PFSK-1 (cell line): ENCODE results near the gene RPP14.

Source experiments
- FOXP2 ChIP-seq: optimal IDR thresholded peaks from 2 replicates; pipeline ENCODE3; 2011; ENCODE audit warnings: borderline replicate concordance, control low read depth, inconsistent platforms; ENCODE audit not compliant: insufficient read depth; ENCODE audit errors: extremely low read length, extremely low read depth
- POLR2AphosphoS5 ChIP-seq: IDR thresholded peaks from 2 replicates; pipeline ENCODE4 v1.6.1; 2012; ENCODE audit warnings: low read depth, mild to moderate bottlenecking, control low read depth, low read length, moderate library complexity
- SIN3A ChIP-seq: IDR thresholded peaks from 2 replicates; pipeline ENCODE4 v1.6.1; 2012; ENCODE audit warnings: mild to moderate bottlenecking, low read length, moderate library complexity, borderline replicate concordance; ENCODE audit not compliant: insufficient read depth
- TAF1 ChIP-seq: IDR thresholded peaks from 2 replicates; pipeline ENCODE4 v1.6.1; 2012; ENCODE audit warnings: low read length, control low read depth, borderline replicate concordance; ENCODE audit not compliant: insufficient read depth
- TF ChIP-seq, protein P1 (sequence below), 2 experiments: IDR thresholded peaks; 2 replicates each; pipeline versions ENCODE4 v1.6.1 to v1.8.0; 2011 to 2012; ENCODE audit warnings: low read depth in 2 of 2, low read length in 2 of 2, control low read depth in 1 of 2, inconsistent platforms in 1 of 2, mild to moderate bottlenecking in 1 of 2, moderate library complexity in 1 of 2; ENCODE audit not compliant: insufficient read depth in 1 of 2

The RPP14 gene

DNA sequence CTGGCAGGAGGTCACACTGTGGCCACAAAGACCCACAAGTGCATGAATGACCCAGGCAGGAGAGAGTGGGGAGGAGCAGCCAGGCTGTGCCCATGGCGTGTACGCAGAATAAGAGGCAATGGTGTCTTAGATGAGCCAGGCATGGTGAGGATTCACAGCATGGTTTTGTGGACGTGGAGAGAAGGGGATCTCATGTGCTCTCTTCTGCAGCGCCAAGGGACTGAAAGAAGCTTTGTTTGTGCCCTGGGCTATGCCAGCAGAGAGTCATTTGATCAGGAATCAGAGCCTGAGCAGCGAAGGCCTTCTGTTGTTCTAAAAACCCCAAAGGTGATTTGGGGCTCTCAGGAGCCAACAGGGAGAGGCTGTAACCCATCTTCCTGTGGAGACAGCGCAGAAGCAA is 18.7 kb upstream of the RPP14 start:
- TF ChIP-seq FOXP2: no peak
- TF ChIP-seq TAF1: no peak
- no peak for TF ChIP-seq SIN3A
- TF ChIP-seq, protein P1, sequence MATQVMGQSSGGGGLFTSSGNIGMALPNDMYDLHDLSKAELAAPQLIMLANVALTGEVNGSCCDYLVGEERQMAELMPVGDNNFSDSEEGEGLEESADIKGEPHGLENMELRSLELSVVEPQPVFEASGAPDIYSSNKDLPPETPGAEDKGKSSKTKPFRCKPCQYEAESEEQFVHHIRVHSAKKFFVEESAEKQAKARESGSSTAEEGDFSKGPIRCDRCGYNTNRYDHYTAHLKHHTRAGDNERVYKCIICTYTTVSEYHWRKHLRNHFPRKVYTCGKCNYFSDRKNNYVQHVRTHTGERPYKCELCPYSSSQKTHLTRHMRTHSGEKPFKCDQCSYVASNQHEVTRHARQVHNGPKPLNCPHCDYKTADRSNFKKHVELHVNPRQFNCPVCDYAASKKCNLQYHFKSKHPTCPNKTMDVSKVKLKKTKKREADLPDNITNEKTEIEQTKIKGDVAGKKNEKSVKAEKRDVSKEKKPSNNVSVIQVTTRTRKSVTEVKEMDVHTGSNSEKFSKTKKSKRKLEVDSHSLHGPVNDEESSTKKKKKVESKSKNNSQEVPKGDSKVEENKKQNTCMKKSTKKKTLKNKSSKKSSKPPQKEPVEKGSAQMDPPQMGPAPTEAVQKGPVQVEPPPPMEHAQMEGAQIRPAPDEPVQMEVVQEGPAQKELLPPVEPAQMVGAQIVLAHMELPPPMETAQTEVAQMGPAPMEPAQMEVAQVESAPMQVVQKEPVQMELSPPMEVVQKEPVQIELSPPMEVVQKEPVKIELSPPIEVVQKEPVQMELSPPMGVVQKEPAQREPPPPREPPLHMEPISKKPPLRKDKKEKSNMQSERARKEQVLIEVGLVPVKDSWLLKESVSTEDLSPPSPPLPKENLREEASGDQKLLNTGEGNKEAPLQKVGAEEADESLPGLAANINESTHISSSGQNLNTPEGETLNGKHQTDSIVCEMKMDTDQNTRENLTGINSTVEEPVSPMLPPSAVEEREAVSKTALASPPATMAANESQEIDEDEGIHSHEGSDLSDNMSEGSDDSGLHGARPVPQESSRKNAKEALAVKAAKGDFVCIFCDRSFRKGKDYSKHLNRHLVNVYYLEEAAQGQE (IDR thresholded peaks at IDR 0.05; ENCODE audit: insufficient read depth in 1 of 2, low read depth in 2 of 2, low read length in 2 of 2): no peak
- TF ChIP-seq POLR2AphosphoS5: no peak

DNA sequence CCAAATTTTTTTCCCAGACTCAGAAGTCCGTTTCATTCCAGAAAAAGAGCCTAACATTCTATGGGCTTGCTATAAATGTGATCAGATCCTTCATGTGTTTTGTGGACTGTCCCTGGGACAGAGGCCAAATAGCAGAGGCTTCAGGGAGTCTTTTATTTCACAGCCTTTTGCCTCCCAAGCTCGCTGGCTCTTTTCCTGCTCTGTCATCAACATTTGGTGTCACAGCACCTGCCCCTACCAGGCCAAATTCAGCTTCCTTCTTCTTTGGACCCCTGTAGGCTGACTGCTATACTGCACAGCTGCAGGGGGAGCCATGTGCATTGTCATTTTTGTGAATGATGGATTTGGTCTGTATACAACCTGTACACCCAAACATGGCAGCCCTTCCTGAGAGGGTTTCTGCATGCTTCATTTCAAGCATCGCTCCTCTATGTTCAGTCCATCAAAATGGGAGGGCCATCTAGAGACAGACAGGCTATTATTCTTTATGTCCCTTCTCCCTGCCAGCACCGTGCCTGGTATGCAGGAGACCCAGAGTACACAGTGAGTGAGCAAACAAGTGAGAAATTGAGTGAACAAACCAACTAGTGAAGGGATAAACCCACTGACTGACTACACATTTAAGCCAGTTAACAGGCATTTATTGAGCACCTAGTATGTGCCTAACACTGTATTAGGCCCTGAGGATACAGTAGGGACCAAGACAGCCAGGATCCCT is 17.9 kb upstream of the RPP14 start:
- TF ChIP-seq TAF1: no peak
- TF ChIP-seq POLR2AphosphoS5: no peak
- no peak for TF ChIP-seq SIN3A
- TF ChIP-seq FOXP2: no peak

DNA sequence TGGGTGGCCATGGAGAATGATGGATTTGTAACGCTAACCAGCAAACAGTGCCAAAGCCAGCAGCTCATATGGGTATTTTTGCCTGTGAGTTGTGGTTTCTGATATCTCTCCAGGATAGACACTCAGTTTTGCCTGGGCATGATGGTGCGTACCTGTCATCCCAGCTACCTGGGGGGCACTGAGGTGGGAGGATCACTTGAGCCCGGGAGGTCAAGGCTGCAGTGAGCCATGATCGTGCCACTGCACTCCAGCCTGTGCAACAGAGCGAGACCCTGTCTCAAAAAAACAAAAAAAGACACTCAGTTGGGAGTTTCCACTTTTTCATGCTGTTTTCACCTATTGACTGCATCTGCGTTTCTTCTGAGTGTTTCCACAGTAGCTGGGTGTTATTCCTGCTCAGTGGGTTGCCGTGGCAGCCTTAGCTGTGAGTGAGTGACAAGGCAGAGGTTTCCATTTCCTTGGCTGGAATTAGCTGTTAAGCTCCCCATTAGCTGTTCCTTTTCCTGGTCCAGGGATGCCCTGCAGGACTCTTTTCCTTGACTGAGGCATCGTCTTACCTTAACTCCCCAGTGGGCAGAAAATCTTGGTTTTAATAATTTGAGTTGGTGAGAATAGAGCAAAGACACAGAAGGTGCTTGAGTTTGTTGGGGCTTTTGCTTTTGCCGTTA is 14.2 kb upstream of the RPP14 start:
- TF ChIP-seq SIN3A (no peak), FOXP2 (no peak), TAF1 (no peak), POLR2AphosphoS5 (no peak)
- TF ChIP-seq, protein P1 (IDR thresholded peaks at IDR 0.05; ENCODE audit: insufficient read depth in 1 of 2, low read depth in 2 of 2, low read length in 2 of 2): no peak

GRCh38 chr3:58292866-58293265 is 13.2 kb upstream of the RPP14 start:
- TF ChIP-seq TAF1: no peak
- TF ChIP-seq FOXP2: no peak
- TF ChIP-seq, protein P1 (IDR thresholded peaks at IDR 0.05; ENCODE audit: insufficient read depth in 1 of 2, low read depth in 2 of 2, low read length in 2 of 2): no peak
- TF ChIP-seq SIN3A: no peak
- TF ChIP-seq POLR2AphosphoS5: no peak

GRCh38 chr3:58293516-58293915 is 12.5 kb upstream of the RPP14 start:
- TF ChIP-seq TAF1 (no peak), SIN3A (no peak), POLR2AphosphoS5 (no peak), FOXP2 (no peak)
- TF ChIP-seq, protein P1 (IDR thresholded peaks at IDR 0.05; ENCODE audit: insufficient read depth in 1 of 2, low read depth in 2 of 2, low read length in 2 of 2): no peak
